Raji (cell line): Measurements from ENCODE around the gene ZNF48.
A peak's percentile ranks its signal among the peaks of the same experiment; 100 is the strongest.

Experiments
- POLR2A ChIP-seq: IDR thresholded peaks from 2 replicates; pipeline ENCODE4 v1.6.1; 2011; ENCODE audit warnings: low read depth, low read length, control low read depth; ENCODE audit not compliant: insufficient read depth

ZNF48 gene

GRCh38 chr16:30379158-30379783, 15.9 kb upstream of the ZNF48 start:
- TF ChIP-seq POLR2A = no peak

DNA sequence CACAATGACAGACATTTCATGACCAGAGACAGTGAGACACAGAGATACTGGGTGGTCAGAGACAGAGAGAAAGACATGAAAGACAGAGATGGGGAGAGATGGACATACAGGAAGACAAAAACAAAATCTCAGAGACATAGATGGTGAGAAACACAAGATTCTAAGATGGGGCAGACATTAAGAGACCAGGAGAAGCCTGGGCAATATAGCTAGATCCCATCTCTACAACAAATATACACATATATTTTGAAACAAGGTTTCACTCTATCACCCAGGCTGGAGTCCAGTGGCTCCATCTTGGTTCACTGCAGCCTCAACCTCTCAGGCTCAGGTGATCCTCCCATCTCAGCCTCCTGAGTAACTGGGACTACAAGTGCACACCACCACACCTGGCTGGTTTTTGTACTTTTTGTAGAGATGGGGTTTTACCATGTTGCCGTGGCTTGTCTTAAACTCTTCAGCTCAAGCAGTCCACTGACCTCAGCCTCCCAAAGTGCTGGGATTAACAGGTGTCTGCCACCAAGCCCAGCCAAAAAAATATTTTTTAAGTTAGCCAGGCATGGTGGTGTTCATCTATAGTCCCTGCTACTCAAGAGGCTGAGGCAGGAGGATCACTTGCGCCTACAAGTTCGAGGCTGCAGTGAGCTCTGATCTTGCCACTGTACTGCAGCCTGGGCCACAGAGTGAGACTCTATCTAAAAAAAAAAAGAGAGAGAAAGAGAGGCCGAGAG, 15.0 kb upstream of the ZNF48 start:
- peak; percentile 14; the same call in 1 of the 2 replicates for TF ChIP-seq POLR2A

DNA sequence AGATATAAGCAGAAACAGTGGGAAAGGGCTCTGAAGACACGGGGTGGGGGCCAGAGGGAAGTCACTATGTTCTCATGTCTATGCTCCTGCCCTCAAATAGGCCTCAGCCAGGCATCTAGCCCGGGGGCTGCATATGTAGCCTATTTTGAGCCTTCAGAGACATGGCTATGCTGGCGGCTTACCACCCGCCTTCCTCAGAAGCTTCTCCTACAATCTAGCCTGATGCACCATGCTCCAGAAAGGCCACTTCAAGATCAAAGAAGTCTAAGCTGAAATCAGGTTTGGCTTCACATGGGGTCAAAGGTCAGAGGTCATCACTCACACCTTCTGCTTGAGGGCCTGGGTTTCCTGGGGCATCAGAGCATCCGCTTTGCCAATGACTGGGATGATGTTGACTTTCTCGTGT, 14.4 kb upstream of the ZNF48 start:
- no peak; the same call in 1 of the 2 replicates for TF ChIP-seq POLR2A

DNA sequence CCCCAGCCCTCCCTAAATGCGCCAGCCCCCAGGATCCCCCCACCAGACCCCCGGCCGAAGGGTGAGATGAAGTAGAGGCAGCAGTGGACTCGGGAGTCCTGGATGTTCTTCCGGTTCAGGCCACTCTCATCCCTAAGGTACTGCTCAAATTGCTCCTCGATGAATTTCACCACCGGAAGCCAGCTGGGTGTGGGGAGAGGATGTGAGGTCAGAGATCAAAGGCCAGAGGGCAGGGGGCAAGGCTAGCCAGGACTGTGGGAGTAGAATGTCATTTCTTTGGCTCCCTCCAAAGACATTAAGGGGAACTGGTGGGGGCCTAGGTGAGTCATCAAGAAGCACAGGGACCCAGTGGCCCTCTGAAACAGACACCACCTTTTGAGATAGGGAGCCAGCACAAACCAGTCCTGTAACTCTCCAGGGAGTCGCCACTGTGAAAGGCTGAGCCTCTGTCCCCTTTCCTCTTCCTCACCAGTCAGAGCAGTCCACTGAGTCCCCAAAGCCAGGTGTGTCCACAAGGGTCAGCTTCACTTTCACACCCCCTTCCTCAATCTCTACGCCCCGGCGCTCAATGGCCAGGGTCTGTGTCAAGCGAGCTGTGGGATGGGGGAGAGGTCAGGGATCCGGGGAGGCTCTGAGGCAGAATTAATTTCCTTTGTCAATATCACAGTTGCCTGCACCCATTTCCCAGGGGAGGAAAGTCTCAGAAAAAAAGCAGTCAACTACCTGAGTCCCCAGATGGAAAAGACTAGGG, 13.8 kb upstream of the ZNF48 start:
- no peak; the same call in 1 of the 2 replicates for TF ChIP-seq POLR2A

DNA sequence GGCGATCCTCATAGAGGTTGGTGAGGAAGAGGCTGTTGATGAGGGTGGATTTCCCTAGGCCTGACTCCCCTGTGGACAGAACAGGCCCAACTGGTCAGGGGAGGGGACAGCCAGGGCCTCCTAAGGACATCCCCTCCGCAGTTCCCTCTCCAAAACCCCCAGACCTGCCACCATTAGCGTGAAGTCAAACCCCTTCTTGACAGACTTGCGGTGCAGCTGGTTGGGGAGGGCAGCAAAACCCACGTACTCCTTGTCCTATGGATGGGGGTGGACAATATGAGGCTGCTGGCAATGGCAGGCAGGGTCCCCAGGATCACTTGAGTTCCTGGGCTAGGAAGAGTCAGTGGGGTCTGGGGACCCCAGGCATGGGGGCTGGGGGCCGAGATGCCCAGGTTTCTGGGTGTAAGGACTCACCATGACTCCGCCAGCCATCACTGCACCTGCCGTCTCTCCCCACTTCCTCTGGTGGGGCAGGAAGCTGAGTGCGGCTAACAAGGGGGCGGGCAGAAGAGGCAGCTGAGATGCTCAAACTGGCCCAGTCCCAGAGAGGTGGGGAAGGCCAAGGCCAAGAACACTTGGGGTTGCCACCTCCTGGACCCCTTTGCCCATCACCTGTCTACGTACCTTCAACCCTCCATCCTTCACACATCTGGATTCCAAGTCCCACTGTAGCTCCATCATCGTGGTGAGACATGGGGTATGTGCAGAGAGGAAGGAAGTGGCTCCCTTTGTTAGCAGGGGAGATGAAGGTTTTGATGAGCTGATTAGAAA, 12.9 kb upstream of the ZNF48 start, which contains the start of gene SEPTIN1:
SEPTIN1 (minus strand) TSS at position 451 of the 771 bp plus-strand sequence; CDS start at position 432, 19 bp downstream.
- TF ChIP-seq POLR2A = peak; percentile 94

- TF ChIP-seq POLR2A = no peak
These were observed 11.7 kb upstream of the ZNF48 start for GRCh38 chr16:30383521-30383920.

- TF ChIP-seq POLR2A = no peak
These were observed 547 bp upstream of the ZNF48 start for GRCh38 chr16:30394592-30395154.

DNA sequence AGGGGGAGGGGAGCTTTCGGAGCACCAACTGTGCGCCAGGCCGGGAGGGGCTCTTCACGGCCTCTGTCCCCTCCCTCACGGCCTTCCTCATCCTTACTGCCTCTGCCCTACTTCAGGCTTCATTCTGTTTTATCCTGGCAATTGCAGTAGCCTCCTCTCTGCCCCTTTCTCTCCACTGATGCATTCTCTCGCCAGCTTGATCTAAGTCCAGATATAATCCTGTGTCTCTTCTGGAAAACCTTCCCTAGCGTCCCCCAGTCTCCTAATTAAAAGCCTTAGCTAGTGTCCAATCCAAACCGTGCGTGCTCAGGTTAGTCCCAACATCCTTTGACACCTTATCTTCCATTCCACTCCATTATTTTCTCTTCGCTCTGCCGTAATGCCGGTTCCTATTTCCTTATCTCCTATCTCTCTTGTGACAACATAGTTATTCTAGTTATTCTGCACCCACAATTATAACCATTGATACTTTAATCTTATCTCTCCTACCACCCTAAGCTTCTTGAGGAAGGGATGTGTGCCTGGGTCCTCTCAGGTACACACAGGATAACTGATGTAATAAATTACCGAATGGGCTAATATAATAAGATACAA, 869 bp downstream of the ZNF48 start:
- TF ChIP-seq POLR2A = no peak

- TF ChIP-seq POLR2A = no peak
These were observed 1.8 kb downstream of the ZNF48 start for GRCh38 chr16:30397056-30397455.

- TF ChIP-seq POLR2A = no peak
These were observed 2.8 kb downstream of the ZNF48 start for GRCh38 chr16:30397776-30398660.

DNA sequence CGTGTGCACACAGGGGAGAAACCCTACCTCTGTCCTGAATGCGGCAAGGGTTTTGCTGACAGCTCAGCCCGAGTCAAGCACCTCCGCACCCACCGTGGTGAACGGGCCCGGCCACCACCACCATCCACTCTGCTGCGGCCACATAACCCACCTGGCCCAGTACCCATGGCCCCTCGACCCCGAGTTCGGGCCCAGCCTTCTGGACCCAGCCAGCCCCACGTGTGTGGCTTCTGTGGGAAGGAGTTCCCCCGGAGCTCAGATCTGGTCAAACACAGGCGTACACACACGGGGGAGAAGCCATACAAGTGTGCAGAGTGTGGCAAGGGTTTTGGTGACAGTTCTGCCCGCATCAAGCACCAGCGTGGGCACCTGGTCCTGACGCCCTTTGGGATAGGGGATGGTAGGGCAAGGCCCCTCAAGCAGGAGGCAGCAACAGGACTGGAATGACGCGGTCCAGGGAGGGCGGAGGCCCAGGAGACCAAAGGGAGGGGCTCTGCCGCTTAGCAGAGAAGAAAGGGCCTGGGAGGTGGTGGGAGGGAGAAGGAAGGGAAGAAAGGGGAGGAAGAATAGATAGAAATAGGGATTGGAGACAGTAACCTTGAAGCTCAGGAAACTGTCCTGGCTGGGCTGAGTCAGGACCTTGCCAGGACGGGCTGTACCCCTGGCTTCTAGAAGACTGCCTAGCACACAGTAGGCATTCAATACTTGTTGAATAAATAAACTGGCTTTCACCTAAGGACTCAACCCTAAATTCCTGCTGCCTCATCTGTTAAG, 3.6 kb downstream of the ZNF48 start:
- no peak for TF ChIP-seq POLR2A

GRCh38 chr16:30399435-30400186, 4.4 kb downstream of the ZNF48 start:
- TF ChIP-seq POLR2A = no peak
